ENCODE data around the gene EEF2.

DNA sequence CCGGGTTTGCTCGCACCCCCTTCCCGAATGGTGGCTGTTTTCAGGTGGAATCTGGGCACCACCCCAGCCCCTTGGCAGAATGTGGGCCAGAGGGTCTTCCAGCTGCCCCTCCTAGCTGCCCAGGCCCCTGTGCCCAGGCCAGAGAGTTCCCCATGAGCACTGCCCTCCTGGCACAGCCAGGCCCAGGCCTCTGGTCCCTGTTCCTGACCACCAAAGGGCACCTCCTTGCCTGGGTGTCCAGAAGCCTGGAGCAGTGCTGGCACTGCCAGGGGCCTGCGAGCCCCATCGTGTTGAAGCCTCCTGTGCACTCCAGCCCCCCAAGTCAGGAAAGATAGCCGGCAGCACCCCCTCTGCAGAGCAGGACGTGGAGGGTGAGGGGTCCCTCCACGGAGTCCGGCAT, 45.7 kb upstream of the EEF2 start:
- TF ChIP-seq, protein P1, sequence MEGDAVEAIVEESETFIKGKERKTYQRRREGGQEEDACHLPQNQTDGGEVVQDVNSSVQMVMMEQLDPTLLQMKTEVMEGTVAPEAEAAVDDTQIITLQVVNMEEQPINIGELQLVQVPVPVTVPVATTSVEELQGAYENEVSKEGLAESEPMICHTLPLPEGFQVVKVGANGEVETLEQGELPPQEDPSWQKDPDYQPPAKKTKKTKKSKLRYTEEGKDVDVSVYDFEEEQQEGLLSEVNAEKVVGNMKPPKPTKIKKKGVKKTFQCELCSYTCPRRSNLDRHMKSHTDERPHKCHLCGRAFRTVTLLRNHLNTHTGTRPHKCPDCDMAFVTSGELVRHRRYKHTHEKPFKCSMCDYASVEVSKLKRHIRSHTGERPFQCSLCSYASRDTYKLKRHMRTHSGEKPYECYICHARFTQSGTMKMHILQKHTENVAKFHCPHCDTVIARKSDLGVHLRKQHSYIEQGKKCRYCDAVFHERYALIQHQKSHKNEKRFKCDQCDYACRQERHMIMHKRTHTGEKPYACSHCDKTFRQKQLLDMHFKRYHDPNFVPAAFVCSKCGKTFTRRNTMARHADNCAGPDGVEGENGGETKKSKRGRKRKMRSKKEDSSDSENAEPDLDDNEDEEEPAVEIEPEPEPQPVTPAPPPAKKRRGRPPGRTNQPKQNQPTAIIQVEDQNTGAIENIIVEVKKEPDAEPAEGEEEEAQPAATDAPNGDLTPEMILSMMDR (conservative IDR thresholded peaks at IDR 0.05) = no peak
- TF ChIP-seq EZH2 (IDR thresholded peaks at IDR 0.05; ENCODE audit: low read depth) = no peak

All from PC-9 (cell line).